ENCODE data around the gene CSTPP1. TPM values are rescaled to one million over a fixed set of nuclear protein-coding genes. Genes with fewer than 3 reads are reported as not detected.

CSTPP1 gene
- total RNA-seq, 3 donors from 2014 or later: 13.4 to 43.6 (median 30.5) TPM

- no peak overlapping the region for H3K4me3 ChIP-seq
- H3K36me3 ChIP-seq: no peaks in the 10 kb centered on the region
- H3K27ac ChIP-seq: no peak overlapping the region
- no peak for TF ChIP-seq POLR2AphosphoS5 (IDR thresholded peaks at IDR 0.05)
- TF ChIP-seq, protein P1, sequence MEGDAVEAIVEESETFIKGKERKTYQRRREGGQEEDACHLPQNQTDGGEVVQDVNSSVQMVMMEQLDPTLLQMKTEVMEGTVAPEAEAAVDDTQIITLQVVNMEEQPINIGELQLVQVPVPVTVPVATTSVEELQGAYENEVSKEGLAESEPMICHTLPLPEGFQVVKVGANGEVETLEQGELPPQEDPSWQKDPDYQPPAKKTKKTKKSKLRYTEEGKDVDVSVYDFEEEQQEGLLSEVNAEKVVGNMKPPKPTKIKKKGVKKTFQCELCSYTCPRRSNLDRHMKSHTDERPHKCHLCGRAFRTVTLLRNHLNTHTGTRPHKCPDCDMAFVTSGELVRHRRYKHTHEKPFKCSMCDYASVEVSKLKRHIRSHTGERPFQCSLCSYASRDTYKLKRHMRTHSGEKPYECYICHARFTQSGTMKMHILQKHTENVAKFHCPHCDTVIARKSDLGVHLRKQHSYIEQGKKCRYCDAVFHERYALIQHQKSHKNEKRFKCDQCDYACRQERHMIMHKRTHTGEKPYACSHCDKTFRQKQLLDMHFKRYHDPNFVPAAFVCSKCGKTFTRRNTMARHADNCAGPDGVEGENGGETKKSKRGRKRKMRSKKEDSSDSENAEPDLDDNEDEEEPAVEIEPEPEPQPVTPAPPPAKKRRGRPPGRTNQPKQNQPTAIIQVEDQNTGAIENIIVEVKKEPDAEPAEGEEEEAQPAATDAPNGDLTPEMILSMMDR (IDR thresholded peaks at IDR 0.05): no peak
- TF ChIP-seq POLR2A (IDR thresholded peaks at IDR 0.05): no peak
- H3K4me1 ChIP-seq: no peaks in the 10 kb centered on the region
- intact Hi-C loops (cut with DNase I; ENCODE audit: low total_unique reads): no loop called here
- no peaks in the 10 kb centered on the region for H3K27me3 ChIP-seq
- peak; percentile 80 for DNase-seq (ENCODE audit: low spot score in 2 of 2)
- H3K9me3 ChIP-seq: no peaks in the 10 kb centered on the region
Measured at GRCh38 chr11:46895821-46896220, 40.7 kb upstream of the CSTPP1 start.

DNA sequence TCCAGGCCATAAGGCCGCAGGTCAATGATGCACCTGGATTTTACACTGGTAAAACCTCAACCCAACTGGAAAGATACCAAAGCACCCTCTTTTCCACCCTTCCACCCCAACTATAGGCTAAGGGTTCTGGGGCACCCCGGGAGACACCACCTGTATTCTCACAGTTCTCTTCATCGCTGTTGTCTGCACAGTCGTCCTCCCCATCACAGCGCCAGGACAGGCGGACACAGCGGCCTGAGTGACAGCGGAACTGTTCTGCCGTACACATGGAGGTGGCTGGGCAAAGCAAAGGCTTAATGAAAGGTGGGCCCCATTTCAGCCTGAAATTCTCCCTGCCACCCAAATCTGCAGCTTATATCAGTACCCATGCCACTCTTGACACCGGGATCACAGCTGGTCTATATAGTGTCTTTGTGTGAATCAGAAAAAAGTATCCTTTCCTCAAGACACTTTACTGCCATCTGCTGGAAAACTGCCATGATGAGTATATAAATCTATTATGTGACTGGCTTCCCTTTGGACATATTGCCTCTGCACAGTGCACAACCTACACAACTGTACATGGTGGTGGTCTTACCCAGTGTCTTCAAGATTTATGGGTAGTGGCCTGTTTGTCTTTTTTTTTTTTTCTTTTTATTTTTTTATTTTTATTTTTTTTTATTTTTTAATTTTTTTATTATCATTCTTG, 39.7 kb upstream of the CSTPP1 start:
- DNase-seq (ENCODE audit: low spot score in 2 of 2): no peak
- TF ChIP-seq POLR2AphosphoS5 (IDR thresholded peaks at IDR 0.05): no peak
- Histone ChIP-seq H3K27ac (no peak overlapping the region), H3K27me3 (no peaks in the 10 kb centered on the region), H3K9me3 (no peaks in the 10 kb centered on the region), H3K4me1 (no peaks in the 10 kb centered on the region), H3K4me3 (no peak overlapping the region), H3K36me3 (no peaks in the 10 kb centered on the region)
- intact Hi-C loops (cut with DNase I; ENCODE audit: low total_unique reads): no loop called here

DNA sequence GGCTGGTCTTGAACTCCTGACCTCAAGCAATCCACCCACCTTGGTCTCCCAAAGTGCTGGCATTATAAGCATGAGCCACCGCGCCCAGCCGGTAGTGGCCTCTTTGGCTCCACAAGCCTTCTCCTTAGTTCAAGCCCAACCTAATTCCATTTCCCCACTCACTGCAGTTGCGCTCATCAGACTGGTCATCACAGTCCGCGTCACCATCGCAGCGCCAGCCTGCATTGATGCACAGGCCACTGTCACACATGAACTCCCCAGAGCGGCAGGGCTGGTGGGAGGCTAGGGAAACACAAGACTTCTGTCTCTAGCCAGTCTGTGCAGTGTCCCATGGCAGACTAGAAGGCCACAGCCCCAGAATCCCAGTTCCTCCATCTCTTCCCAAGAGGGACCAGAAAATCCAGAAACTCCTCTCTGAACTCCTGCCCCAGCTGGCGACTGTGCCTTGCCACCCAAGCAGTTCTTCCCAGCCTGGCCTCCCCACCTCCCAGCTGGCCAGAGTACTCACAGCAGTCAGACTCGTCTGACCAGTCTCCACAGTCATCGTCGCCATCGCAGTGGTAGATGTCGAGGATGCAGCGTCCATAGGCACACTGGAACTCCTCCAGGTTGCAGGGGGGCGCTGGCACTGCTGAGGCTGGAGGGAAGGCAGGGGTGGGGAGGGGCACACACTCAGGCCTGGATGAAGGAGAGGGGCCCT, 38.0 kb upstream of the CSTPP1 start:
- H3K27me3 ChIP-seq: no peaks in the 10 kb centered on the region
- DNase-seq (ENCODE audit: low spot score in 2 of 2): peak; percentile 67 to 81
- no peak overlapping the region for H3K4me3 ChIP-seq
- H3K9me3 ChIP-seq: no peaks in the 10 kb centered on the region
- TF ChIP-seq POLR2A (IDR thresholded peaks at IDR 0.05): no peak
- TF ChIP-seq POLR2AphosphoS5 (IDR thresholded peaks at IDR 0.05): no peak
- TF ChIP-seq, protein P1 (IDR thresholded peaks at IDR 0.05): no peak
- intact Hi-C loops (cut with DNase I; ENCODE audit: low total_unique reads): no loop called here
- no peaks in the 10 kb centered on the region for H3K36me3 ChIP-seq
- H3K27ac ChIP-seq: no peak overlapping the region
- H3K4me1 ChIP-seq: no peaks in the 10 kb centered on the region

DNA sequence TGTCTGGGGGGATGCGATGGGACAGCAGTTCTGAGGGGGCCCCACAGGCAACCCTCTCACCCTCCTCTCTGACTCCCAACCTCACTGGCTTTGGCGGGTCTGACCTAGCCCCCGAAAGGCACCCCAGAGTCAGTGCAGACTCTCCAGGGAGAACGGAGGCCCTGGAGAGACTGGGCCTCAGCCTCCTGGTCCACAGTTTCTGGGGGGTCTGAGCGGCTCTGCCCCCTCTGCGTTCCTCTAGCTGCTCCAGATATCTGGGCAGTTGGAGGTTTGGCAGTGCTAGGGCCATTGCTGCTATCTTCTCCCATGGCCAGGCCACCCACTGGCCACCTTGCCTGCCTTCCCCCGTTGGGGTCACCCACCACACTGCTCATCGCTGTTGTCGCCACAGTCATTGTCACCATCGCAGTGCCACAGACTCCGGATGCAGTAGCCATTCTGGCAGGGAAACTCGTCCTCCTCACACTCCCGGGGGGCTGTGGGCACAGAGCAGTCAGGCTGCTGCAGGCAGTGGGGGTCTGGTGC, 37.0 kb upstream of the CSTPP1 start:
- TF ChIP-seq POLR2A (IDR thresholded peaks at IDR 0.05) (no peak), POLR2AphosphoS5 (IDR thresholded peaks at IDR 0.05) (no peak)
- TF ChIP-seq, protein P1 (IDR thresholded peaks at IDR 0.05): no peak
- Histone ChIP-seq H3K4me3 (no peak overlapping the region), H3K27me3 (no peaks in the 10 kb centered on the region), H3K4me1 (no peaks in the 10 kb centered on the region), H3K9me3 (no peaks in the 10 kb centered on the region), H3K27ac (no peak overlapping the region), H3K36me3 (no peaks in the 10 kb centered on the region)
- DNase-seq (ENCODE audit: low spot score in 2 of 2): no peak
- intact Hi-C loops (cut with DNase I; ENCODE audit: low total_unique reads): loop anchor here (2.0 kb wide), 1 partner anchor 57 kb away; no protein-coding TSS in a partner anchor

GRCh38 chr11:46900091-46900746, 36.3 kb upstream of the CSTPP1 start:
- Histone ChIP-seq H3K27ac (no peak overlapping the region), H3K4me3 (no peak overlapping the region), H3K36me3 (no peaks in the 10 kb centered on the region), H3K9me3 (no peaks in the 10 kb centered on the region), H3K4me1 (no peaks in the 10 kb centered on the region), H3K27me3 (no peaks in the 10 kb centered on the region)
- intact Hi-C loops (cut with DNase I; ENCODE audit: low total_unique reads): loop anchor here (2.0 kb wide), 1 partner anchor 57 kb away; no protein-coding TSS in a partner anchor
- no peak for TF ChIP-seq POLR2A (IDR thresholded peaks at IDR 0.05)
- TF ChIP-seq, protein P1 (IDR thresholded peaks at IDR 0.05): no peak
- TF ChIP-seq POLR2AphosphoS5 (IDR thresholded peaks at IDR 0.05): no peak
- DNase-seq (ENCODE audit: low spot score in 2 of 2): no peak
